Measurements from ENCODE around the gene ADARB2.

GRCh38 chr10:1552406-1552805, 184.9 kb downstream of the ADARB2 start:
- TF ChIP-seq ZNF549 (tag by site-specific recombination; IDR thresholded peaks at IDR 0.05) (no peak), CTCF (tag by site-specific recombination; IDR thresholded peaks at IDR 0.05) (no peak), ZNF548 (tag by site-specific recombination; IDR thresholded peaks at IDR 0.05) (no peak), ZBTB21 (tag by site-specific recombination; IDR thresholded peaks at IDR 0.05) (no peak), ZNF433 (tag by site-specific recombination; IDR thresholded peaks at IDR 0.05; ENCODE audit: low read depth) (no peak), ZNF274 (IDR thresholded peaks at IDR 0.05; ENCODE audit: low read length) (no peak), ZNF274 (tag by site-specific recombination; IDR thresholded peaks at IDR 0.05; ENCODE audit: borderline replicate concordance) (no peak), ZNF2 (tag by site-specific recombination; IDR thresholded peaks at IDR 0.05) (no peak), MYNN (tag by site-specific recombination; IDR thresholded peaks at IDR 0.05; ENCODE audit: borderline replicate concordance) (no peak), ZNF830 (tag by site-specific recombination; IDR thresholded peaks at IDR 0.05; ENCODE audit: low read depth) (no peak), ZNF416 (tag by site-specific recombination; IDR thresholded peaks at IDR 0.05) (no peak), ZNF114 (tag by site-specific recombination; IDR thresholded peaks at IDR 0.05) (no peak), ZBTB1 (tag by site-specific recombination; IDR thresholded peaks at IDR 0.05) (no peak), ZNF670 (tag by site-specific recombination; IDR thresholded peaks at IDR 0.05; ENCODE audit: low read depth) (no peak)
- TF ChIP-seq, protein P1, sequence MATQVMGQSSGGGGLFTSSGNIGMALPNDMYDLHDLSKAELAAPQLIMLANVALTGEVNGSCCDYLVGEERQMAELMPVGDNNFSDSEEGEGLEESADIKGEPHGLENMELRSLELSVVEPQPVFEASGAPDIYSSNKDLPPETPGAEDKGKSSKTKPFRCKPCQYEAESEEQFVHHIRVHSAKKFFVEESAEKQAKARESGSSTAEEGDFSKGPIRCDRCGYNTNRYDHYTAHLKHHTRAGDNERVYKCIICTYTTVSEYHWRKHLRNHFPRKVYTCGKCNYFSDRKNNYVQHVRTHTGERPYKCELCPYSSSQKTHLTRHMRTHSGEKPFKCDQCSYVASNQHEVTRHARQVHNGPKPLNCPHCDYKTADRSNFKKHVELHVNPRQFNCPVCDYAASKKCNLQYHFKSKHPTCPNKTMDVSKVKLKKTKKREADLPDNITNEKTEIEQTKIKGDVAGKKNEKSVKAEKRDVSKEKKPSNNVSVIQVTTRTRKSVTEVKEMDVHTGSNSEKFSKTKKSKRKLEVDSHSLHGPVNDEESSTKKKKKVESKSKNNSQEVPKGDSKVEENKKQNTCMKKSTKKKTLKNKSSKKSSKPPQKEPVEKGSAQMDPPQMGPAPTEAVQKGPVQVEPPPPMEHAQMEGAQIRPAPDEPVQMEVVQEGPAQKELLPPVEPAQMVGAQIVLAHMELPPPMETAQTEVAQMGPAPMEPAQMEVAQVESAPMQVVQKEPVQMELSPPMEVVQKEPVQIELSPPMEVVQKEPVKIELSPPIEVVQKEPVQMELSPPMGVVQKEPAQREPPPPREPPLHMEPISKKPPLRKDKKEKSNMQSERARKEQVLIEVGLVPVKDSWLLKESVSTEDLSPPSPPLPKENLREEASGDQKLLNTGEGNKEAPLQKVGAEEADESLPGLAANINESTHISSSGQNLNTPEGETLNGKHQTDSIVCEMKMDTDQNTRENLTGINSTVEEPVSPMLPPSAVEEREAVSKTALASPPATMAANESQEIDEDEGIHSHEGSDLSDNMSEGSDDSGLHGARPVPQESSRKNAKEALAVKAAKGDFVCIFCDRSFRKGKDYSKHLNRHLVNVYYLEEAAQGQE (tag by site-specific recombination; IDR thresholded peaks at IDR 0.05): no peak
